Measurements from ENCODE around the gene SALL1. TPM values are rescaled to one million over a fixed set of nuclear protein-coding genes. Genes with fewer than 3 reads are reported as not detected.

SALL1 gene
- total and polyA plus RNA-seq, 2 of the 8 experiments (the other 6 are each of a cell fraction or from before 2014, with no cell fraction given): 33.7 to 56.8 TPM

DNA sequence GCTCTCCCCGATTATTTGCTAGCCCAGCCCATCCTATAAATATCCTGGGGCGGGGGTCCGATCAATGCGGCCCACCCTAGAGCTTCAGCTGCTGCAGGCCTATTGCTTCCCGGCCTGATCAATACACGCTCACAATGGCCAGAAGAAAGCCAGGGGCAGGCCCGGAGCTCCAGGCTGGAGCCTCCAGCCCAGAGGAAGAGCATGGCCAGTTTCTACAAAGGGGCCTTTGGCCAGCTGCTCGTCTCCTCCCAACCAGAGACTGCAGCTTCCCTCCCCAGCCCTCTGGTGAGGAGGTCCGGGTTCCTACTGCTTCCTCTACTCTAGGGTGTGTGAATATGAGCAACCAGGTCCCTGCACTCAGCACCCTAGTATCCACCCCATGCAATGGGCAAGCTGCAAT is 36.7 kb downstream of the SALL1 start:
- CTCF ChIA-PET (ENCODE audit: partially characterized antibody): interaction anchor here (1.0 to 1.4 kb wide), 2 partner anchors 12 to 72 kb away, joined by 3 to 9 read pairs; no protein-coding TSS in a partner anchor
- FAIRE-seq: no peak
- H3K9ac ChIP-seq (replicated peaks in 1 of 4; ENCODE audit: extremely low read depth in 1 of 4, low read depth in 3 of 4, low read length in 3 of 4): no peak overlapping the region; a peak in 1 of 7 replicates
- TF ChIP-seq POLR2AphosphoS5 (IDR thresholded peaks at IDR 0.05; ENCODE audit: low read depth, low read length) (no peak), CTBP2 (IDR thresholded peaks at IDR 0.05; ENCODE audit: borderline replicate concordance, insufficient read depth, insufficient read length, low read length) (no peak), EP300 (IDR thresholded peaks at IDR 0.05; ENCODE audit: borderline replicate concordance in 1 of 2, low read depth in 2 of 2, low read length in 2 of 2) (no peak), TEAD4 (IDR thresholded peaks at IDR 0.05; ENCODE audit: low read depth, low read length) (no peak), FOSL1 (IDR thresholded peaks at IDR 0.05; ENCODE audit: insufficient read depth, low read depth, low read length) (no peak), YY1 (IDR thresholded peaks at IDR 0.05; ENCODE audit: low read depth, low read length) (no peak), EZH2 (IDR thresholded peaks at IDR 0.05; ENCODE audit: low read depth, low read length, severe bottlenecking) (no peak), EGR1 (IDR thresholded peaks at IDR 0.05; ENCODE audit: borderline replicate concordance, low read depth, low read length) (no peak), RNF2 (IDR thresholded peaks at IDR 0.05; ENCODE audit: borderline replicate concordance, low read depth, low read length, missing control alignments, poor library complexity, severe bottlenecking) (no peak), TBP (IDR thresholded peaks at IDR 0.05; ENCODE audit: low read depth, low read length) (no peak), SRF (IDR thresholded peaks at IDR 0.05; ENCODE audit: low read depth, low read length) (no peak), KDM1A (IDR thresholded peaks at IDR 0.05; ENCODE audit: borderline replicate concordance, low read length) (no peak), SUZ12 (IDR thresholded peaks at IDR 0.05; ENCODE audit: low read length) (no peak), CBX5 (IDR thresholded peaks at IDR 0.05; ENCODE audit: low read depth, low read length) (no peak)

More for the DNA sequence above, 36.7 kb downstream of the SALL1 start:
- Histone ChIP-seq H3K79me2 (ENCODE audit: control insufficient read depth in 1 of 2, insufficient read depth in 2 of 2, low read length in 2 of 2) (no peaks in the 10 kb centered on the region), H3K18ac (ENCODE audit: extremely low read depth, low read length) (no peak overlapping the region), H2AFZ (ENCODE audit: low read length) (no peak overlapping the region), H3K9me3 (ENCODE audit: insufficient read depth in 2 of 2, low read depth in 1 of 2, low read length in 1 of 2) (no peaks in the 10 kb centered on the region), H3K27ac (ENCODE audit: low read depth, low read length) (no peak overlapping the region), H2BK120ac (replicated peaks; ENCODE audit: low read depth, low read length) (no peak overlapping the region), H3K36me3 (ENCODE audit: control insufficient read depth in 2 of 4, insufficient read depth in 4 of 4, low read length in 3 of 4) (no peaks in the 10 kb centered on the region), H3K23me2 (ENCODE audit: low read depth, low read length) (peaks cover 4% of the 10 kb centered on the region; the same call in 1 of the 2 replicates), H2AK5ac (ENCODE audit: low read depth, low read length) (no peak overlapping the region), H3K4me2 (ENCODE audit: insufficient read depth in 1 of 2, low read depth in 2 of 2, low read length in 2 of 2) (peak overlapping the region; percentile 45 to 53), H3K27me3 (replicated peaks in 1 of 4; ENCODE audit: control insufficient read depth in 3 of 4, extremely low read depth in 1 of 4, insufficient read depth in 3 of 4, low read length in 3 of 4) (peaks cover 2 to 10% (median 8%) of the 10 kb centered on the region in 4 experiments), H2BK20ac (ENCODE audit: low read length) (no peak overlapping the region), H2BK15ac (ENCODE audit: low read length) (no peak overlapping the region), H2BK12ac (ENCODE audit: low read depth, low read length) (no peak overlapping the region), H3K4me1 (replicated peaks in 1 of 4; ENCODE audit: control insufficient read depth in 3 of 4, insufficient read depth in 4 of 4, low read length in 3 of 4) (peaks cover 6 to 17% (median 11%) of the 10 kb centered on the region in 4 experiments), H3K14ac (ENCODE audit: insufficient read length) (no peak overlapping the region), H2BK5ac (ENCODE audit: low read depth, low read length) (no peak overlapping the region), H3K4me3 (ENCODE audit: extremely low read depth in 1 of 4, insufficient read depth in 2 of 4, low read depth in 3 of 4, low read length in 4 of 4) (peak overlapping the region in 2 of 4 experiments; percentile 1 to 56; a peak in 2 of 8 replicates), H4K5ac (ENCODE audit: insufficient read length, low read depth, low read length) (no peak overlapping the region), H3K23ac (ENCODE audit: insufficient read length) (no peak overlapping the region), H3K79me1 (ENCODE audit: low read depth, low read length) (no peaks in the 10 kb centered on the region), H3K56ac (replicated peaks; ENCODE audit: insufficient read length, low read depth, low read length) (no peak overlapping the region), H3K4ac (replicated peaks; ENCODE audit: insufficient read length, low read depth, low read length) (no peak overlapping the region), H4K91ac (replicated peaks; ENCODE audit: insufficient read length, low read length) (no peak overlapping the region), H4K8ac (ENCODE audit: extremely low read depth, insufficient read depth, low read length) (no peak overlapping the region), H4K20me1 (replicated peaks in 1 of 2; ENCODE audit: control insufficient read depth in 1 of 2, insufficient read depth in 2 of 2, low read length in 2 of 2) (no peaks in the 10 kb centered on the region)
- WGBS, 2 experiments (ENCODE audit: extremely low coverage in 1 of 2, insufficient coverage in 1 of 2, insufficient read length in 1 of 2, insufficient replicate concordance in 2 of 2, low coverage in 1 of 2, low lambda C conversion rate in 2 of 2, missing lambda C conversion rate in 1 of 2): 67% methylated on average over 9 of the region's 9 CpGs; no CpG with 5 or more reads in 1 of the 2 experiments
- DNase-seq (ENCODE audit: low read depth in 1 of 2, low spot score in 2 of 2): no peak
- POLR2A ChIA-PET (ENCODE audit: partially characterized antibody): interaction anchor here (0.9 to 1.2 kb wide), 3 partner anchors 18 to 38 kb away, joined by 3 to 4 read pairs (median 3); no protein-coding TSS in a partner anchor

Measured in H1 (cell line).